Stimulated activated CD4-positive, alpha-beta T cell treated with anti-CD3 and anti-CD28 coated beads, Interleukin-1b, Interleukin-23, amount 100 ng/mL, for 24 hours (primary cell): ENCODE results near the gene TNFRSF12A.
"Not testable (repeated sequence)": the region's sequence is repeated elsewhere in the genome, so short reads cannot be mapped to it uniquely, and the experiment has no call there.

Experiments used
- DNase-seq, 4 experiments: peaks; one replicate each; pipeline ENCODE4 v3.0.0-alpha.2; 2020; ENCODE audit warnings: low read depth in 4 of 4, low spot score in 1 of 4

Gene TNFRSF12A

DNA sequence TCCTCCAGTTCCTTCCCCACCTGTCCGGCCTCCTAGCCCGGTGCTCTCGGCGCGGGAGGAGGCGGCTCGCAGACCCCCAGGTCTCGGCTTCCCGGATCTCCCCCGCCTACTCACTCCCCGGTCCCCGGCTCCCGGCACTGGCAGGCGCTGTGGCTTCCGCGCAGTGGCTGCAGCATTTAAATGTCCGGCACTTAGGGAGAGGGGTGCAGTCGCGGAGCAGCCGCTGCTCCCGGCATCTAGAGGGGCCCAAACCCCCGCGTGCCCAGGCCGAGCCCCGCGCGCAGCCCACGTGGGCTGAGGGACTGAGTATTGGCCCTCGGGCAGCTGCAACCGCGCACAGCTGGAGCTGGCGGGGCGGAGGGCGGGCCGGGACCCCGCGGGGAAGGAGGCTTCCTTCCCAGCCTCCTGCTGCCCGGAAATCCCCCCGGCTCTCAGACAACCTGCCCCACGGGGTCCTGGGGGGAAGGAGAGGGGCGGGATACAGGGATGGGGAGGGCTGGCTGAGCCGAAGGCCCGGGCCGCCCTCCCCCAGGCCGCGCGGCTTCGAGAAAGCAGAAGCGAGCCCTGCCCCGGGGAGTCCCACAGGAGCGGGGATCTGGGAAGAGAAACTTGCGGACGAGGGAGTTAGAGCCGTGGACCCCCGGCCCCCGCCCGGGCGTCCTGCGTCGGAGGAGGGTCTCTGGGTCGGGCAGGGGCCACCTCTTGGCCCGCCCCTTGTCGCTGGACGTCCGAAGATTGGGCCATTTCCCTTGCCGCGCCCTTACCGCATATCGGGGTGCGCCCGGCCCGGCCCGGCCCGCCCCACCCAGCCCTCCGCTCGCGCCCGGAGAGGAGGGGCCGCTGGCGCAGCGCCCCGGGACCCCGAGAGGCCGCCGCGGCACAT, 25.8 kb downstream of the TNFRSF12A start, which contains the start of gene MMP25:
MMP25 (plus strand) TSS at position 804 of the 883 bp plus-strand sequence. CDS start 357 bp downstream, outside the sequence.
- no peak for DNase-seq

DNA sequence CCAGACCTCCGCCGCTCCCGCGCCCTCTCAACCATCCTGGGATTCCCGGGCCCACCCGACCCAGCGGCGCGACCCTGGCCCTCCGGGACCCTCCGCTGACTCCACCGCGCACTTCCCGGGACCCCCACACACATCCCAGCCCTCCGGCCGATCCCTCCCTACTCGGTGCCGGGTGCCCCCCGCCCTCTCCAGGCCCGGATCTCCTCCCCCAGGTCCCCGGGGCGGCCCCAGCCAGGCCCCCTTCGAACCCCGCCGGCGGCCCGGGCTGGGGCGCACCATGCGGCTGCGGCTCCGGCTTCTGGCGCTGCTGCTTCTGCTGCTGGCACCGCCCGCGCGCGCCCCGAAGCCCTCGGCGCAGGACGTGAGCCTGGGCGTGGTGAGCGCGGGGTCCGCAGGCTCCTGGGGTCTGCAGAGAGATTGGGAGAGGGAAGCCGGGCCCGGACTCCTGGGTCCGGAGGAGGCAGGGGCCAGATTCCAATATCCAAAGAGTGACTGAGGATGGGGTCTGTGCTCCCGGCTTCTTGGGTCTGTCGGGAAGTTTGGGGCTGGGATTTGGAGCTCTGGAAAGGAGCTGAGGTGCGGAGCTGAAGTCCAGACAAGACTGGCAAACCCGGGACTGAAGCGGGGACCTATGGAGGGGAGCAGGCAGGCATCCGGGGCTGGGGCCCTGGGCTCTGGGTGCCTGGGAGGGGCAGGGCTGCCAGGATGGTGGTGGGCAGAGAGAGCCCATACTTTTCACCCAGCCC, 26.6 kb downstream of the TNFRSF12A start:
- DNase-seq, result no peak

GRCh38 chr16:3047387-3047720, 27.2 kb downstream of the TNFRSF12A start:
- no peak for DNase-seq

- DNase-seq, result no peak
These were observed 29.8 kb downstream of the TNFRSF12A start for GRCh38 chr16:3049921-3050481.

GRCh38 chr16:3050487-3050886, 30.3 kb downstream of the TNFRSF12A start:
- DNase-seq, result no peak

DNA sequence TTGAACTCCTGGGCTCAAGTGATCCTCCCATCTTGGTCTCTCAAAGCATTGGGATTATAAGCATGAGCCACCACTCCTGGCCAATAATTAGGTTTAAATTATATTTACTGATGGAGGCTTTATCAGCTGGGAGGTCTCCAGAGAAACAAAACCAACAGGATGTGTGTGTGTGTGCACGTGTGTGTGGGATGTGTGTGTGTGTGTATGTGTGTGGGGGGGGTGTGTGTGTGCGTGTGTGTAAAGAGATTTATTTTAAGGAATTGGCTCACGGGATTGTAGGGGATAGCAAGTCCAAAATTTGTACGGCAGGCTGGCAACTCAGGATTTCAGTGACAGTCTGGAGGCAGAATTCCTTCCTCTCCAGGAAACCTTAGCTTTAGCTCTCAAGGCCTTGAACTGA, 30.8 kb downstream of the TNFRSF12A start:
- no peak for DNase-seq

DNA sequence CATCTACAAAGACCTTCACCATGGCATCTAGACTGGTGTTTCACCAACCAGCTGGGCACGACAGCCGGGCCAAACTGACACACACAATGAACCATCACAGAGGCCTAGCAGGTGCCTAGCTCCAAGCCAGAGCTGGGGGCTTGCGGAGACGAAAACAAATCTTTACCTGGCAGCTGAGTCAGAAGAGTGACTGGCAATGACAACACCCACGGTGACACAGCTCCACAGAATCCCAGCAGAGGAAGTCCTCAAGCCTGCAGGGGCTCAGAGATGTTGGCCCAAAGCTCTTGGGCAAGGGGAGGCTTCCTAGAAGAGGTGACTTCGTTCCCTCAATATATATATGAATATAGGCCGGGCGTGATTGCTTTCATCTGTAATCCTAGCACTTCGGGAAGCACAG, 31.3 kb downstream of the TNFRSF12A start:
- DNase-seq, result no peak

- DNase-seq, result not testable (repeated sequence)
These were observed 32.6 kb downstream of the TNFRSF12A start for GRCh38 chr16:3052571-3053329.

DNA sequence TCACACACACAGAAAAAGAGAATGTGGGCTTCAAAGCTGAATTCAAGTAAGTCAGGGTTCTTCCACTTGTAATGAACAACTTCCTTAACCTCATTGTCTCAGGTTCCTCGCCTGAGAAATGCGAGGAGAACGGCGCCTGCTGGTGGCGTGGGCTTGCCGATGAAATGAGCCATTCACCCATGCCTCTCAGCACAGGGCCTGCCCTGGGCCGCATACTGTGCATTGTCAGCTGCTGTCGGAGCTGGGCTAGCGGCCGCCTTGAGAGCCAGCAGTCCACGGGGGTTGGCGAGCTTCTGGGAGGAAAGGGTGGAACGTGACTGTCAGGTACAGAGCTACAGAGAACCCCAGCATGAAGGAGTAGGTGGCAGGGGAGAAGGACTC, 33.2 kb downstream of the TNFRSF12A start:
- not testable (repeated sequence) for DNase-seq

GRCh38 chr16:3054965-3055733, 35.0 kb downstream of the TNFRSF12A start:
- DNase-seq, result no peak

DNA sequence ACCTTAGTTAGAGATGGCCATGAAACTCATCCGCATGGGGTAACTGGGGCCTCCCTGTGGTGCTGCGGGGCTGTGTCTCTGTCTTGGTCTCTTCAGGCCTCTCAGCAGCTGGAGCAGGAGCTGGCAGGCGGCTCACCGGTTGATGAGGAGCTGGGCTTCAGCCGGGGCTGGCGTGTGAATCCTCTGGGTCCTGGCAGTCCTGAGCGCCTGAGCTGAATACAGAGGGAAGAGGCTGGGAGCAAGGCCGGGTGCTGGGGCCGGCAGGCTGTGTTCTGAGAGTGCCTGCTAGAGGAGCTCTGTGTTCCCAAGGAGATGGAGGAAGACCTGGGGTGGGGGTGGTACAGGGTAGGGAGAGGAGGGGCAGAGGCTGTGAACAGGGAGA, 35.6 kb downstream of the TNFRSF12A start:
- DNase-seq, result not testable (repeated sequence)

GRCh38 chr16:3056336-3057180, 36.4 kb downstream of the TNFRSF12A start:
- DNase-seq, result no peak

- DNase-seq, result no peak
These were observed 37.3 kb downstream of the TNFRSF12A start for GRCh38 chr16:3057181-3058138.

DNA sequence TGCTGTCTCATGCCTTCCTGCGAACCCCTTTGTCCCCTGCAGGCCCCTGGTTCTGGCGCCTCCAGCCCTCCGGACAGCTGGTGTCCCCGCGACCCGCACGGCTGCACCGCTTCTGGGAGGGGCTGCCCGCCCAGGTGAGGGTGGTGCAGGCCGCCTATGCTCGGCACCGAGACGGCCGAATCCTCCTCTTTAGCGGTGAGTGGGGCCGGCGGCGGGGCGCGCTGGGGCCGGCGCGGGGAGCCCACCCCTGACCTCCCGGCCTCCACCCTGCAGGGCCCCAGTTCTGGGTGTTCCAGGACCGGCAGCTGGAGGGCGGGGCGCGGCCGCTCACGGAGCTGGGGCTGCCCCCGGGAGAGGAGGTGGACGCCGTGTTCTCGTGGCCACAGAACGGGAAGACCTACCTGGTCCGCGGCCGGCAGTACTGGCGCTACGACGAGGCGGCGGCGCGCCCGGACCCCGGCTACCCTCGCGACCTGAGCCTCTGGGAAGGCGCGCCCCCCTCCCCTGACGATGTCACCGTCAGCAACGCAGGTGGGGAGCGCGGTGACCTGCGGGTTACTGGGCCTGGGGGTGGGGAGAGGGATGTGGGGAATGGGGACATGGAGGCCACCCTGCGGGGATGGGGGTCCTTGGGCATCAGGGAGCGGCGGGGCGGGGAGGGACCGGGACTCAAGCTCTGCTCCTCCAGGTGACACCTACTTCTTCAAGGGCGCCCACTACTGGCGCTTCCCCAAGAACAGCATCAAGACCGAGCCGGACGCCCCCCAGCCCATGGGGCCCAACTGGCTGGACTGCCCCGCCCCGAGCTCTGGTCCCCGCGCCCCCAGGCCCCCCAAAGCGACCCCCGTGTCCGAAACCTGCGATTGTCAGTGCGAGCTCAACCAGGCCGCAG, 38.2 kb downstream of the TNFRSF12A start:
- no peak for DNase-seq

- peak; percentile 65 to 82 (median 76) for DNase-seq
These were observed 39.0 kb downstream of the TNFRSF12A start for GRCh38 chr16:3059041-3059722.

DNA sequence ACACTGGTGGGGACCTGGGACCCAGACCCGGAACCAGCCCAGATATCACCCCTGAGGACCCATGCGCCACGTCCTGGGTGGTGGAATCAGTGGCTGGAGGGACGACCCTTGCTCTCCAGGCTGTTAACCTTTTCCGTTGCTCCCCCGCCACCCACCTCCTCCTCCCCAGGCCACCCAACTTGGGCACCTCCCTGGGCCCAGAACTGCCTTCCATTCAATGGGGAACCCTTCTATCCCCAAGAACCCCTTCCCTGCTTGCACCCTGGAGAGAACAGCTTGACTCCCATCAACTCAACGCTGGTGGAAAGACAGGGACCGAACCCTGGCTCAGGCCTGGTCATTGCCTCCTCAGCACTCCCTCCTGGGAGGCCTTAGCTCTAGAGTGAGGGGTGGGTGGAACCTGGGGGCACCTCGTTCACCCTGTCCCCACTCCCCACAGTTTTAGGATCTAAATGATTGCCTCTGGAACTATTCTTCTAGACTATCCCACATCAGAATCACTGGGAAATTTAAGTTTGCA, 39.6 kb downstream of the TNFRSF12A start:
- DNase-seq, result no peak
